ENCODE measurements around the gene COL8A2.

The COL8A2 gene

GRCh38 chr1:36126005-36126716, 1.1 kb upstream of the COL8A2 start (continued):
- no peak for TF ChIP-seq ATF2 (tag by site-specific recombination; IDR thresholded peaks at IDR 0.05; ENCODE audit: low read depth)
- TF ChIP-seq HIC1 (tag by site-specific recombination; IDR thresholded peaks at IDR 0.05), result no peak
- no peak for TF ChIP-seq ZNF174 (tag by site-specific recombination; IDR thresholded peaks at IDR 0.05)
- no peak for TF ChIP-seq KLF17 (tag by site-specific recombination; IDR thresholded peaks at IDR 0.05)
- no peak for TF ChIP-seq ZNF501 (tag by site-specific recombination; IDR thresholded peaks at IDR 0.05)
- TF ChIP-seq SP3 (tag by site-specific recombination; IDR thresholded peaks at IDR 0.05), result no peak
- TF ChIP-seq ZNF350 (tag by site-specific recombination; IDR thresholded peaks at IDR 0.05), result no peak
- TF ChIP-seq TRIM28 (IDR thresholded peaks at IDR 0.05; ENCODE audit: borderline replicate concordance, low read length), result no peak
- no peak for TF ChIP-seq ZNF701 (tag by site-specific recombination; IDR thresholded peaks at IDR 0.05)
- TF ChIP-seq ZNF610 (tag by site-specific recombination; IDR thresholded peaks at IDR 0.05; ENCODE audit: borderline replicate concordance), result no peak
- TF ChIP-seq ZNF571 (tag by site-specific recombination; IDR thresholded peaks at IDR 0.05), result no peak
- TF ChIP-seq PATZ1 (tag by site-specific recombination; IDR thresholded peaks at IDR 0.05), result peak; percentile 32; the same call in 1 of the 2 replicates
- TF ChIP-seq ZNF223 (tag by site-specific recombination; IDR thresholded peaks at IDR 0.05), result no peak
- TF ChIP-seq ZNF335 (tag by site-specific recombination; conservative IDR thresholded peaks at IDR 0.05), result no peak
- TF ChIP-seq, protein P1, sequence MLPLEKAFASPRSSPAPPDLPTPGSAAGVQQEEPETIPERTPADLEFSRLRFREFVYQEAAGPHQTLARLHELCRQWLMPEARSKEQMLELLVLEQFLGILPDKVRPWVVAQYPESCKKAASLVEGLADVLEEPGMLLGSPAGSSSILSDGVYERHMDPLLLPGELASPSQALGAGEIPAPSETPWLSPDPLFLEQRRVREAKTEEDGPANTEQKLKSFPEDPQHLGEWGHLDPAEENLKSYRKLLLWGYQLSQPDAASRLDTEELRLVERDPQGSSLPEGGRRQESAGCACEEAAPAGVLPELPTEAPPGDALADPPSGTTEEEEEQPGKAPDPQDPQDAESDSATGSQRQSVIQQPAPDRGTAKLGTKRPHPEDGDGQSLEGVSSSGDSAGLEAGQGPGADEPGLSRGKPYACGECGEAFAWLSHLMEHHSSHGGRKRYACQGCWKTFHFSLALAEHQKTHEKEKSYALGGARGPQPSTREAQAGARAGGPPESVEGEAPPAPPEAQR (tag by site-specific recombination; IDR thresholded peaks at IDR 0.05), result no peak
- TF ChIP-seq ZNF391 (tag by site-specific recombination; IDR thresholded peaks at IDR 0.05; ENCODE audit: borderline replicate concordance, low read depth), result no peak
- TF ChIP-seq ZNF514 (tag by site-specific recombination; IDR thresholded peaks at IDR 0.05), result no peak
- TF ChIP-seq, protein P2, sequence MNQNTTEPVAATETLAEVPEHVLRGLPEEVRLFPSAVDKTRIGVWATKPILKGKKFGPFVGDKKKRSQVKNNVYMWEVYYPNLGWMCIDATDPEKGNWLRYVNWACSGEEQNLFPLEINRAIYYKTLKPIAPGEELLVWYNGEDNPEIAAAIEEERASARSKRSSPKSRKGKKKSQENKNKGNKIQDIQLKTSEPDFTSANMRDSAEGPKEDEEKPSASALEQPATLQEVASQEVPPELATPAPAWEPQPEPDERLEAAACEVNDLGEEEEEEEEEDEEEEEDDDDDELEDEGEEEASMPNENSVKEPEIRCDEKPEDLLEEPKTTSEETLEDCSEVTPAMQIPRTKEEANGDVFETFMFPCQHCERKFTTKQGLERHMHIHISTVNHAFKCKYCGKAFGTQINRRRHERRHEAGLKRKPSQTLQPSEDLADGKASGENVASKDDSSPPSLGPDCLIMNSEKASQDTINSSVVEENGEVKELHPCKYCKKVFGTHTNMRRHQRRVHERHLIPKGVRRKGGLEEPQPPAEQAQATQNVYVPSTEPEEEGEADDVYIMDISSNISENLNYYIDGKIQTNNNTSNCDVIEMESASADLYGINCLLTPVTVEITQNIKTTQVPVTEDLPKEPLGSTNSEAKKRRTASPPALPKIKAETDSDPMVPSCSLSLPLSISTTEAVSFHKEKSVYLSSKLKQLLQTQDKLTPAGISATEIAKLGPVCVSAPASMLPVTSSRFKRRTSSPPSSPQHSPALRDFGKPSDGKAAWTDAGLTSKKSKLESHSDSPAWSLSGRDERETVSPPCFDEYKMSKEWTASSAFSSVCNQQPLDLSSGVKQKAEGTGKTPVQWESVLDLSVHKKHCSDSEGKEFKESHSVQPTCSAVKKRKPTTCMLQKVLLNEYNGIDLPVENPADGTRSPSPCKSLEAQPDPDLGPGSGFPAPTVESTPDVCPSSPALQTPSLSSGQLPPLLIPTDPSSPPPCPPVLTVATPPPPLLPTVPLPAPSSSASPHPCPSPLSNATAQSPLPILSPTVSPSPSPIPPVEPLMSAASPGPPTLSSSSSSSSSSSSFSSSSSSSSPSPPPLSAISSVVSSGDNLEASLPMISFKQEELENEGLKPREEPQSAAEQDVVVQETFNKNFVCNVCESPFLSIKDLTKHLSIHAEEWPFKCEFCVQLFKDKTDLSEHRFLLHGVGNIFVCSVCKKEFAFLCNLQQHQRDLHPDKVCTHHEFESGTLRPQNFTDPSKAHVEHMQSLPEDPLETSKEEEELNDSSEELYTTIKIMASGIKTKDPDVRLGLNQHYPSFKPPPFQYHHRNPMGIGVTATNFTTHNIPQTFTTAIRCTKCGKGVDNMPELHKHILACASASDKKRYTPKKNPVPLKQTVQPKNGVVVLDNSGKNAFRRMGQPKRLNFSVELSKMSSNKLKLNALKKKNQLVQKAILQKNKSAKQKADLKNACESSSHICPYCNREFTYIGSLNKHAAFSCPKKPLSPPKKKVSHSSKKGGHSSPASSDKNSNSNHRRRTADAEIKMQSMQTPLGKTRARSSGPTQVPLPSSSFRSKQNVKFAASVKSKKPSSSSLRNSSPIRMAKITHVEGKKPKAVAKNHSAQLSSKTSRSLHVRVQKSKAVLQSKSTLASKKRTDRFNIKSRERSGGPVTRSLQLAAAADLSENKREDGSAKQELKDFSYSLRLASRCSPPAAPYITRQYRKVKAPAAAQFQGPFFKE (tag by site-specific recombination; IDR thresholded peaks at IDR 0.05; ENCODE audit: borderline replicate concordance), result no peak
- no peak for TF ChIP-seq ZNF18 (tag by site-specific recombination; IDR thresholded peaks at IDR 0.05)
- no peak for TF ChIP-seq ZNF184 (tag by site-specific recombination; IDR thresholded peaks at IDR 0.05)
- TF ChIP-seq GLIS2 (tag by site-specific recombination; IDR thresholded peaks at IDR 0.05), result no peak
- no peak for TF ChIP-seq ZNF510 (tag by site-specific recombination; IDR thresholded peaks at IDR 0.05; ENCODE audit: insufficient replicate concordance)
- TF ChIP-seq ZNF394 (tag by site-specific recombination; IDR thresholded peaks at IDR 0.05; ENCODE audit: borderline replicate concordance), result no peak
